Measurements from ENCODE around the gene ZNF597.
"Not testable (repeated sequence)": the region's sequence is repeated elsewhere in the genome, so short reads cannot be mapped to it uniquely, and the experiment has no call there.

The ZNF597 gene

GRCh38 chr16:3475604-3476375 is 32.5 kb upstream of the ZNF597 start:
- DNase-seq: no peak

- DNase-seq: not testable (repeated sequence)
Observed at GRCh38 chr16:3474870-3475269, 31.6 kb upstream of the ZNF597 start.

GRCh38 chr16:3474136-3474779 is 31.0 kb upstream of the ZNF597 start:
- no peak for DNase-seq

GRCh38 chr16:3473596-3473943 is 30.3 kb upstream of the ZNF597 start:
- not testable (repeated sequence) for DNase-seq

GRCh38 chr16:3472878-3473595 is 29.7 kb upstream of the ZNF597 start:
- DNase-seq: no peak

DNA sequence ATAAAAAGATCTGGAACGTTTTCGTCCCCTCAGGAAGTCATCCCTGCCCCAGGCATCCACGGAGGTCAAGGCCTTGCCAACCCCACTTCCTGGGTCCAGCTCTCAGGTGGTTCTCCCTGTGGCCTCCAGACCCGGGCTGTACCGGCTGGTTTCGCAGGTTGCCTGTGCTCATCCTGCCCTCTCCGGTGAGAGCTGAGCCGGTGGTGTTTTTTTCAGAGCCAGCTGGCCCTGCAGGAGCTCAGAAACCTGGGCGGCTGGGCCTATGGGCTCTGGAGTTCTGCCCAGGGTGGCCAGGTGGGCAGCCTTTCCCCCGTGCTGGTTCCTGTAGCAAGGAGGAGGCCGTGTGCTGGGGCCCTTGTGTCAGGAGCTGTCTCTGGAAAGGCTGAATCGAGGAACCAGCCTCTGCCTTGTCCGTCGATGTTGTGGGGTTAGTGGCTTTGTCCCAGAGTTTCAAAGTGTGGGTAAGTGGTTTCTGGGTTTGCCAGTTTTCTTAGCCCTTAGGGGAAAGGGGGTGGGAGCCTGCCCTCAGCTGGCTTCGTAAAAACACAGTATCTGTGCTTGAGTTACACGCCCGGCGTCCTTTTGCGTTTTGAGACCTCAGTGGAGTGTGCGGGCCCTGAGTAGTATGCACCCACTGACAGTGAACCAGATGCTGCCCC is 28.3 kb upstream of the ZNF597 start:
- no peak for DNase-seq

DNA sequence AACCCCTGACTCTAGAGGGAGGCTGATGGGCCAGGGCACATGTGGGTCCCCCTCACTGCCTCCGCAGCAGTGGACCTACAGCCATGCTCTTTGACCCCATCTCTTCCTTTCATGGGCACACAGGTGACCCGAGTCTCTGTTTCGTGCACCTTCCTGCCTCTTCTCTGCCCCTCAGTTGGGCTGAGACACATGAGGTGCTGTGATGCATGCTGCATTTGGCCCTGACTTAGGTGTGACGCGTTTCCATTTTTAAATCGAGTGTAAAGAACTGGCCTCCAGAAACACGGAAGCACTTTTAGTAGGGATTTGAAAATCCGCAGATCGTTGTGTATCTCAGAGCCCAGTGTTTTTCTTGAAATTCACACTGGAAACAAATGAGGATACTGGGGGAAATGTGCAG is 27.4 kb upstream of the ZNF597 start:
- no peak for DNase-seq

GRCh38 chr16:3469736-3470135 is 26.4 kb upstream of the ZNF597 start:
- DNase-seq: no peak

- DNase-seq: no peak
Observed at GRCh38 chr16:3468501-3468900, 25.2 kb upstream of the ZNF597 start.

DNA sequence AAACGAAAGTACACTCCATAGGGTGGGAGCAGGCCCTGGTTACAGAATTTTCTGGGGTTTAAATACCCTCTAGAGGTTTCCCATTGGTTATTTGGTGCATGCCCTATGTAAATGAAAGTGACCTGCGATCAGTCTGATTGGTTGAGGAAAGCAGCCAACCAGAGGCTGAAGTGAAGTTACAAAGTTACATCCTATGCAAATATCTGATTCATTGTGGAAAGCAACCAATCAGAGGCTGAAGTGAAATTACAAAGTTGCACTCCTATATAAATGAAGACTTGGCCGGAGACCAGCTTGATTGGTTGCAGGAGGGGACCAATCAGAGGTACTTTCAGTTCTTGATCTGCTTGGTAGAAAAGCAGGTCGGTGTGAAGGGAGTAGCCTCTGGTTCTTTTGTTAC is 24.6 kb upstream of the ZNF597 start:
- DNase-seq: no peak

DNA sequence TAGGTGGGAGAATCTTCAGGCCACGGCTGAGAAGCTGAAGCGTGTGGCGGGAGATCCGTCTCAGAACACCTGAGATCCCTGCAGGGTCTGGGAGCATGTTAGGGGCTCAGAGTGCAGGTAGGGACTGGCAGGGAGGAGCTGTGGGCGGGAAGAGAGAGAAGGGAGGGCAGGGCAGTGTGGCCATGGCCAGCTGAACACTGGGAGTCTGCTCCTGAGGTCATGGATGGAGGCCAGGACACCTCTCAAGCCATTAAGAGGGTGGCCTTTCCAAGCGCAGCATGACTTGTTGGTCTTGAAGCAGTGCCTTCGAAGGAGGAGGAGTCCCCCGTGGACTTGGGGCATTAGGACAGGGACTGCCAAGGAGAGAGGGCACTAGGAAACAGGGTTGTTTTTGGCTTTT is 23.9 kb upstream of the ZNF597 start:
- DNase-seq: no peak

DNA sequence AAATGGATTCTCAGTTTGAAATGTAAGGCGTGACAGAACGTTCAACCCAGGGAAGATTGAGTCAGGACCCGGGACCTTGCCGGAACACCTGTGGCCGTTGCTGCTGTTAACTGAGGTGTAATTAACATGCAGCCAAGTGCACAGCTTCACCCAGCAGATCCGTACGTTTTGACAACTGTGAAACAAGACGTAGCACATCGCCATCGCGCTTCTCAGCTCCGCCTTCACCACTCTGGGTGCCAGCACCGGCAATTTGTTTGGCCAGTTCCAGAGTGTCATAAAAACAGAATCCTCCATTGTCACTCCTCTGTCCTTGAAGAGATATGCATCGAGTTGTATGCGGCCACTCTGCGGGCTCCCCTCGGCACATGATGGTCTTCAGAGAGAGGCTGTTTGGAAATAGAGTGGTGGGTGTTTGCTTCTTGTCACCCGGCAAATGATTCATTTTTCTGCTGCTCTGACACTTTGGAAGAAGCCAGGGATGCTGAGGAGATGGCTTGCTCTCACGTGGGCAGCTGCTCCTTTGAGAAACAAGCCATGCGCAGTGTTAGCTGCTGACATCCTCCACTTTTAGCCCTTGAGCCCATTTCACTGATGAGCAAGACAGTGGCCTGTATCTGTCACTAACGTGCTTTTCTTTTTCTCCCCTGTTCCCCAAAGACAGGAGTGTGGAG is 22.7 kb upstream of the ZNF597 start:
- no peak for DNase-seq

DNA sequence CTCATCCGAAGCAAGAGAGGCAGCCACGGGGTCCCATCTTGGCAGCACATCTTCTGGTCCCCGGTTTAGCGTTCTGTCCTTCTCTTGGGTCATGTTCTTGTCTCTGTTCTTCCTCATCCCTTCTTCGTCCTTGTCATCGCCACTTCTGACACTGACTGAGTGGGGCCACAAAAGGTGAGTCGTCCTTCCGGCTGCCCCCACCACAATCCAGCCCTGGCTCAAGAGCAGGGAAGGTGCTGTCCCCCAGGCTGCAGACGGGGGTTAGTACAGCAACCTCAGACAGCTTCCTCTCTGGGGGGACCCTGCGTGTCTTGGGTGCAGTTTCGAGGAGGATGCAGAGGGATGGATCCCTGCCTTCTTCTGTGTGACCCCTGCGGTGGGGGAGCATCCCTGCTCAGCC is 22.0 kb upstream of the ZNF597 start:
- no peak for DNase-seq

- no peak for DNase-seq
Observed at GRCh38 chr16:3461151-3461550, 17.8 kb upstream of the ZNF597 start.

DNA sequence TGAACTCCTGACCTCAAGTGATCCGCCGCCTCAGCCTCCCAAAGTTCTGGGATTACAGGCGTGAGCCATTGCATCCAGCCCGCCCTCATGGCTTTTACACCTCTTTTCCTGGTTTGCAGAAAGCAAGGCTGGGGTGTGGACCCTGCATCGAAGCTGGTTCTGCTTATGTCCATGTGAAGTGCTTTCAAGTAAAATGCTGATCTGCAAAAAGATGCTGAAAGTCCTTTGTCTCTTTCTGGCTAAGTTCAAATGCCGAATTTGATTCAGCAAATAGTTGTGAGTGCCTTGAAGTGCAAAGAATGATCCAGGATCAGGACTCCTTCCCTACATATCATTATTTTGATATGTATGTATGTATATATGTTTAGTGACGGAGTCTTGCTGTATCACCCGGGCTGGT is 17.3 kb upstream of the ZNF597 start:
- no peak for DNase-seq

GRCh38 chr16:3460121-3460520 is 16.8 kb upstream of the ZNF597 start:
- DNase-seq: no peak

GRCh38 chr16:3459401-3460090 is 16.2 kb upstream of the ZNF597 start:
- no peak for DNase-seq

- no peak for DNase-seq
Observed at GRCh38 chr16:3458852-3459361, 15.6 kb upstream of the ZNF597 start.

DNA sequence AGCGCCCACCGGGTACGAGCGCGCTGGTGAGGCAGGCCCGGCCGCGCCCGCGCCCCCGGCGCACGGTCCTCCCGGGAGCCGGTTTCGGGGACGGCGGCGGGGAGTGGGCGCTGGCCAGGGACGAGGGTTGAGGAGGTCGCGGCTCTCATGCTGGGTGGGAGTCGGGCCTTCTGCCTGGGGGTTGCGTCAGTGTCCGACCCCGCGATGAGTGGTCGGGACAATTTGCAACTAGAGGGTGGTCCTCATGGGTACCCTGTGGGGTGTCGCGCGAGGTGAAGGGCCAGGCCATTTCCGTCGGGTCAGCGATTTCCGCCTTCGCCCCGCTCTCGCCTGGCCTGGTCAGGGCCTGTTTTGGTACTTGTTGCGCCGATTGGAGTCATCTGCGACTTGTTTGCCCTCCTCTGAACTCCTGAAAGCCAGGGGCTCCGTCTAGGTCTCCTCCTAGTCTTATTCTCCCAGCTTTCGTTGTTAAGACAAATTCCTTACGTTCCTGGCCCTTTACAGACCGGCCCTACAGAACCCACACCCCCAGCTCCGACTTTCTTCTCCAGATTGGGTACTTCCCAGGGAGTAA is 15.1 kb upstream of the ZNF597 start:
- peak; percentile 41 for DNase-seq

- peak; percentile 95 for DNase-seq
Observed at GRCh38 chr16:3457434-3458252, 14.3 kb upstream of the ZNF597 start.

GRCh38 chr16:3454631-3455147 is 11.4 kb upstream of the ZNF597 start:
- no peak for DNase-seq
